Adrenal gland (tissue), 5 donors: ENCODE data around the gene TECPR1.

ENCODE experiments used
- POLR2A ChIP-seq, 2 donors: fragments of 450-650 bp; IDR thresholded peaks; one replicate each; pipeline ENCODE4 v1.6.1; 2017; ENCODE audit warnings: antibody characterized with exemption in 2 of 2, mild to moderate bottlenecking in 2 of 2, moderate library complexity in 1 of 2
- TF ChIP-seq, protein P1 (sequence below), 6 experiments: fragments of 450-650 bp in 4 of 6; fragments of 200-600 bp in 2 of 6; sonication (generic) in 1 of 6; IDR thresholded peaks; 1 replicate in 5 of 6; 2 replicates in 1 of 6; pipeline versions ENCODE4 v1.5.1 to v1.8.0; 2016 to 2021; ENCODE audit warnings: antibody characterized with exemption in 6 of 6, mild to moderate bottlenecking in 2 of 6, moderate library complexity in 1 of 6
- donor health status: DM: no; HTN: no; CAD: no.

DNA sequence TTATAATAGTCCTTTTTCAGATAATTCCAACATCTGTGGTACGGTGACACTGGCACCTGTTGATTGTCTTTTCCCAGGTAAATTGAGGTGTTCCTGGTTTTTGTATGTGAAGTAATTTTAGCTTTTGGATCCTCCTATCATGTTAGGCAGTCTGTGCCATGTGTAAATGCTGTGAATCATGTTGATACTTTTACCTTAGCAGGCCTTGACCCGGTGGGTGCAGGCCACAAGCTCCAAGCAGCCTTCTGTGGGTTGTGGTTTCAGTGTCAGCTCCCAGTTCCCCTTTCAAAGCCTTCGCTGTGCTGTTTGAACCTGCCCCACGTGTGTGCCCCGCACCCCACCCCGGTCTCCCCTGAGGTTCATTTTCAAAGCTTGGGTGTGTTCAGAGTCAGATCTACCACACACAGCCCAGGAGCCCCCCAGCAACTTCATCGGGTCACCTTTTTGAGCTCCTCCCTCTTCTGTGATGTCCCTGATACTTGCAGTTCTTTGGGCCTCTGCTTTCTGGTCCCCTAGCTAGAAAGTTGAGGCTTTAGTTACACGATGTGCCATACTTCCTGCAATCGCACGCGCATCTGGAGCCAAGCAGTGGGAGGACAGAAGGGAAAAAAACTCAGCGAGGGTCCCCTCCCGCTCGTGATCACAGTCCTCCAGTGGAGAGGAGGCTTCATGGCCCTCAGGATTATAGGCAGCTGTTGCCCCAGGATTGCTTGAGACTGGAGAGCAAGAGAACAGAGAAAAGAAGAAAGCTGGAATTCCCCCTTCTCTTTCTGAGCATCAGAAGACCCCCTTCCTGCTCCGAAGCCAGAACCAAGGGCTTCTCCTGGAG is 49.5 kb downstream of the TECPR1 start:
- TF ChIP-seq, protein P1, sequence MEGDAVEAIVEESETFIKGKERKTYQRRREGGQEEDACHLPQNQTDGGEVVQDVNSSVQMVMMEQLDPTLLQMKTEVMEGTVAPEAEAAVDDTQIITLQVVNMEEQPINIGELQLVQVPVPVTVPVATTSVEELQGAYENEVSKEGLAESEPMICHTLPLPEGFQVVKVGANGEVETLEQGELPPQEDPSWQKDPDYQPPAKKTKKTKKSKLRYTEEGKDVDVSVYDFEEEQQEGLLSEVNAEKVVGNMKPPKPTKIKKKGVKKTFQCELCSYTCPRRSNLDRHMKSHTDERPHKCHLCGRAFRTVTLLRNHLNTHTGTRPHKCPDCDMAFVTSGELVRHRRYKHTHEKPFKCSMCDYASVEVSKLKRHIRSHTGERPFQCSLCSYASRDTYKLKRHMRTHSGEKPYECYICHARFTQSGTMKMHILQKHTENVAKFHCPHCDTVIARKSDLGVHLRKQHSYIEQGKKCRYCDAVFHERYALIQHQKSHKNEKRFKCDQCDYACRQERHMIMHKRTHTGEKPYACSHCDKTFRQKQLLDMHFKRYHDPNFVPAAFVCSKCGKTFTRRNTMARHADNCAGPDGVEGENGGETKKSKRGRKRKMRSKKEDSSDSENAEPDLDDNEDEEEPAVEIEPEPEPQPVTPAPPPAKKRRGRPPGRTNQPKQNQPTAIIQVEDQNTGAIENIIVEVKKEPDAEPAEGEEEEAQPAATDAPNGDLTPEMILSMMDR (IDR thresholded peaks at IDR 0.05): no peak
- TF ChIP-seq POLR2A (IDR thresholded peaks at IDR 0.05): no peak
